HS-27A (cell line): ENCODE measurements around the gene TMEM209.
A peak's percentile ranks its signal among the peaks of the same experiment; 100 is the strongest.
"Not testable (repeated sequence)": the region's sequence is repeated elsewhere in the genome, so short reads cannot be mapped to it uniquely, and the experiment has no call there.

Source experiments
- DNase-seq: peaks from one replicate; pipeline ENCODE4 v3.0.0-alpha.2; 2012; ENCODE audit warnings: low read depth, missing footprints

Gene TMEM209

GRCh38 chr7:130205084-130205947 lies at the start of gene TMEM209:
TMEM209 (minus strand) TSS chr7:130205406; CDS start chr7:130205375, 31 bp downstream.
- peak; percentile 81 for DNase-seq

- DNase-seq: no peak
Observed at GRCh38 chr7:130254555-130254954, 49.3 kb upstream of the TMEM209 start.

- not testable (repeated sequence) for DNase-seq
Observed at GRCh38 chr7:130249626-130250025, 44.4 kb upstream of the TMEM209 start.

GRCh38 chr7:130248842-130249241 lies 43.6 kb upstream of the TMEM209 start:
- DNase-seq: not testable (repeated sequence)

- DNase-seq: not testable (repeated sequence)
Observed at GRCh38 chr7:130246491-130246890, 41.3 kb upstream of the TMEM209 start.

GRCh38 chr7:130243486-130243885 lies 38.3 kb upstream of the TMEM209 start:
- DNase-seq: not testable (repeated sequence)

- peak; percentile 39 for DNase-seq
Observed at GRCh38 chr7:130242198-130243014, 37.2 kb upstream of the TMEM209 start.

GRCh38 chr7:130240240-130240639 lies 35.0 kb upstream of the TMEM209 start:
- no peak for DNase-seq

GRCh38 chr7:130236361-130236760 lies 31.2 kb upstream of the TMEM209 start:
- not testable (repeated sequence) for DNase-seq

- DNase-seq: no peak
Observed at GRCh38 chr7:130234078-130234477, 28.9 kb upstream of the TMEM209 start.

GRCh38 chr7:130232209-130232608 lies 27.0 kb upstream of the TMEM209 start:
- no peak for DNase-seq

GRCh38 chr7:130231792-130232191 lies 26.6 kb upstream of the TMEM209 start:
- no peak for DNase-seq

GRCh38 chr7:130229981-130230380 lies 24.8 kb upstream of the TMEM209 start:
- not testable (repeated sequence) for DNase-seq

GRCh38 chr7:130228840-130229502 lies 23.8 kb upstream of the TMEM209 start:
- DNase-seq: no peak

GRCh38 chr7:130227883-130228575 lies 22.8 kb upstream of the TMEM209 start:
- no peak for DNase-seq

GRCh38 chr7:130226333-130226732 lies 21.1 kb upstream of the TMEM209 start:
- no peak for DNase-seq

- not testable (repeated sequence) for DNase-seq
Observed at GRCh38 chr7:130224923-130225322, 19.7 kb upstream of the TMEM209 start.

GRCh38 chr7:130224210-130224609 lies 19.0 kb upstream of the TMEM209 start:
- DNase-seq: no peak

GRCh38 chr7:130223646-130224045 lies 18.4 kb upstream of the TMEM209 start:
- DNase-seq: no peak

- DNase-seq: no peak
Observed at GRCh38 chr7:130221746-130222145, 16.5 kb upstream of the TMEM209 start.

- no peak for DNase-seq
Observed at GRCh38 chr7:130219871-130220270, 14.7 kb upstream of the TMEM209 start.
